B cell (primary cell): Measurements from ENCODE around the gene TCP11L2.

Experiments
- CTCF ChIP-seq: fragments of 200-600 bp; IDR thresholded peaks from one replicate; pipeline ENCODE4 v1.8.0; 2022; ENCODE audit warnings: antibody characterized with exemption, mild to moderate bottlenecking
- EZH2 ChIP-seq: IDR thresholded peaks from 2 replicates; pipeline ENCODE4 v1.6.1; 2012; ENCODE audit warnings: borderline replicate concordance, low read depth, mild to moderate bottlenecking, moderate library complexity, low read length; ENCODE audit not compliant: insufficient read depth, poor library complexity, severe bottlenecking

DNA sequence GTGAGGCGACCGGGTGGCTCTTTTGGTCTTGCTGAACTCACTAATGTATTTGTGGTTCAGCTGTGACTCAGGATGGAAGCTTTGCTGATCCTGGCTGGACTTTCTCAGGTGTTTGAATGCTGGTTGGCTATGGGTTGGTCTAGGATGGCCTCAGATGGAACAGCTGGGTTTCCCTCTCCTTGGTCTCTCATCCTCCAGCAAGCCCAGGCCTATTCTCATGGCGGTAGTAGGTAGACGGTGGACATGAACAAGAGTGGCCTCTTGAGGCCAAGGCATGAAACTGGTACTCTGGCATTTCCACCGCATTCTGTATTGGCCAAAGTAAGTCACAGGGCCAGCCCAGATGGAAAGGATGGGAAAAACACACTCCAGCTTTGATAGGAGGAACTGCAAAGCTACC lies 43.2 kb downstream of the TCP11L2 start:
- TF ChIP-seq EZH2: no peak
- TF ChIP-seq CTCF: no peak
